PC-9 (cell line): ENCODE results near the gene LIPM. TPM values are rescaled to one million over a fixed set of nuclear protein-coding genes. Genes with fewer than 3 reads are reported as not detected.
A peak's percentile ranks its signal among the peaks of the same experiment; 100 is the strongest.

Source experiments
- BruUV-seq: library from RNA; stranded (reverse); fragments of 400-500 nt; replicated peaks from 2 replicates; lab custom pipeline; 2021; lab: Mats Ljungman, UMichigan
- CTCF ChIA-PET: fragments of 300-600 bp; sonication (Branson Sonifier 250); formaldehyde crosslinking; loops from one replicate; lab custom pipeline; 2022; ENCODE audit warnings: antibody characterized with exemption; lab: Charles Lee
- POLR2A ChIA-PET: fragments of 300-600 bp; sonication (Branson Sonifier 250); formaldehyde crosslinking; loops from one replicate; lab custom pipeline; 2022; ENCODE audit warnings: antibody characterized with exemption; ENCODE audit not compliant: unreplicated experiment; lab: Charles Lee
- DNase-seq, 2 experiments: peaks; one replicate each; pipeline versions ENCODE4 v3.0.0 to v3.0.0-alpha.2; 2015 to 2022; ENCODE audit warnings: mixed read lengths in 1 of 2
- H2AFZ ChIP-seq: fragments of 200-600 bp; sonication (generic); 2 replicates; pipeline ENCODE4 v1.8.1; 2017; ENCODE audit warnings: antibody characterized with exemption
- H3F3A ChIP-seq: fragments of 200-600 bp; sonication (generic); 2 replicates; pipeline ENCODE4 v1.8.1; 2017; ENCODE audit warnings: antibody characterized with exemption, mild to moderate bottlenecking, low read depth; ENCODE audit not compliant: insufficient read depth
- H3K27ac ChIP-seq: fragments of 200-600 bp; sonication (generic); 2 replicates; pipeline ENCODE4 v1.6.1; 2016; ENCODE audit warnings: mixed run types
- H3K27me3 ChIP-seq: fragments of 200-600 bp; sonication (generic); 2 replicates; pipeline ENCODE4 v1.6.1; 2016; ENCODE audit warnings: low read depth, mixed run types; ENCODE audit not compliant: insufficient read depth
- H3K36me3 ChIP-seq: fragments of 200-600 bp; sonication (generic); 2 replicates; pipeline ENCODE4 v1.6.1; 2016; ENCODE audit warnings: low read depth, mixed run types
- H3K4me1 ChIP-seq: fragments of 200-600 bp; sonication (generic); replicated peaks from 2 replicates; pipeline ENCODE4 v1.6.1; 2016; ENCODE audit warnings: mixed run types; ENCODE audit not compliant: insufficient read depth
- H3K4me2 ChIP-seq: fragments of 200-600 bp; sonication (generic); 2 replicates; pipeline ENCODE4 v1.6.1; 2017; ENCODE audit warnings: mixed run types
- H3K4me3 ChIP-seq: fragments of 200-600 bp; sonication (generic); 2 replicates; pipeline ENCODE4 v1.6.1; 2016; ENCODE audit warnings: mixed run types
- H3K79me2 ChIP-seq: fragments of 200-600 bp; sonication (generic); 2 replicates; pipeline ENCODE4 v1.6.1; 2017; ENCODE audit warnings: low read depth, mixed run types
- H3K9me2 ChIP-seq: fragments of 200-600 bp; sonication (generic); 2 replicates; pipeline ENCODE4 v1.8.1; 2017; ENCODE audit warnings: mild to moderate bottlenecking; ENCODE audit not compliant: insufficient read depth
- H3K9me3 ChIP-seq: fragments of 200-600 bp; sonication (generic); 2 replicates; pipeline ENCODE4 v1.8.1; 2016; ENCODE audit warnings: low read depth; ENCODE audit not compliant: insufficient read depth
- H4K20me1 ChIP-seq: fragments of 200-600 bp; sonication (generic); 2 replicates; pipeline ENCODE4 v1.8.1; 2017; ENCODE audit not compliant: insufficient read depth
- EZH2 ChIP-seq: fragments of 200-600 bp; sonication (generic); IDR thresholded peaks from 2 replicates; pipeline ENCODE4 v1.8.0; 2017; ENCODE audit warnings: antibody characterized with exemption, low read depth
- intact Hi-C: fragments of 100-400 bp; cut with micrococcal nuclease; formaldehyde crosslinking; loops from one replicate; pipeline ENCODE4 v1.10.0; 2022; ENCODE audit not compliant: unreplicated experiment
- total RNA-seq: library from RNA; stranded (reverse); gene quantifications from 2 replicates; pipeline ENCODE4 v1.2.3, GENCODE V29; 2021
- TF ChIP-seq, protein P1 (sequence below): fragments of 200-600 bp; sonication (generic); conservative IDR thresholded peaks from 2 replicates; pipeline ENCODE4 v1.6.1; 2017; ENCODE audit warnings: mixed run types, antibody characterized with exemption, mild to moderate bottlenecking, moderate library complexity

The LIPM gene
- total RNA-seq, 1 experiment from 2014 or later = not detected

DNA sequence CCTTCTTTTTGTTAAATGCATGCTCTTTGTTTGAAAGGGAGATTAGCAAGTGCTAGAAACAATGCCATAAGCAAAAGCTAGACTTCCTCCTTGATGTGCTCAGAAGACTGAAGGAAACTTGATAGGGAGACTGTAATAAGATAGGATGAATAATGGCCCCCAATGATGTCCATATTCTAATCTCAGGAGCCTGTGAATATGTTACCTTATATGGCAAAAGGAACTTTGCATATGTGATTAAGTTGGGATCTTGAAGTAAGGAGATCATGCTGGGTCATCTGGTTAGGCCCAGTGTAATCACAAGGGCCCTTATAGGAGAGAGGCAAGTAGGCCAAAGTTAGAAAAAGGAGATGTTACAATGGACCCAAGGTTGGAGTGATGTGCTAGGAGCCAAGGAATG lies 13.6 kb upstream of the LIPM start:
- no TSS peak for BruUV-seq
- CTCF ChIA-PET = no interaction called here
- intact Hi-C loops = no loop called here

DNA sequence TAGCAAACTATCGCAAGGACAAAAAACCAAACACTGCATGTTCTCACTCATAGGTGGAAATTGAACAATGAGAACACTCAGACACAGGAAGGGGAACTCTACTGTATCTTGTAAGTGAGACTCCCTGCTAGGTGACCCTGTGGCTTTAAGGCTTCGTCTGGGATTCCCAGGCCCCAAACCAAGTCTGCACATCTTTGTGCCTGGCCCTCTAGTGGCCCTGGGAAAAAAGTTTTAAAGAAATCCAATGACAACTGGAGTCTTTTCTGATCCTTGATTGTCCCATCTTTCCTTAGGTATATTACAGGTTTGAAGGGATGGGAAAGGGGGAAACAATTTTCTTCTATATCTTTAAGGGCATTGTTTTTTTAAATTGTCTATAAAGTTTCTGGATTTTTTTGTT lies 10.6 kb upstream of the LIPM start:
- Histone ChIP-seq H3K4me1 (peaks cover 20% of the 10 kb centered on the region), H3K79me2 (no peaks in the 10 kb centered on the region), H3K9me2 (no peaks in the 10 kb centered on the region), H3K36me3 (no peaks in the 10 kb centered on the region), H3K27ac (no peak overlapping the region), H3K9me3 (no peaks in the 10 kb centered on the region), H3K4me2 (no peak overlapping the region), H3K27me3 (no peaks in the 10 kb centered on the region), H3K4me3 (no peak overlapping the region), H2AFZ (no peak overlapping the region), H3F3A (no peaks in the 10 kb centered on the region), H4K20me1 (no peaks in the 10 kb centered on the region)
- CTCF ChIA-PET = interaction anchor here (0.7 kb wide), 1 partner anchor 195 kb away, joined by 3 read pairs; no protein-coding TSS in a partner anchor
- no TSS peak for BruUV-seq
- DNase-seq = no peak
- intact Hi-C loops = no loop called here
- POLR2A ChIA-PET = no interaction called here
- TF ChIP-seq, protein P1, sequence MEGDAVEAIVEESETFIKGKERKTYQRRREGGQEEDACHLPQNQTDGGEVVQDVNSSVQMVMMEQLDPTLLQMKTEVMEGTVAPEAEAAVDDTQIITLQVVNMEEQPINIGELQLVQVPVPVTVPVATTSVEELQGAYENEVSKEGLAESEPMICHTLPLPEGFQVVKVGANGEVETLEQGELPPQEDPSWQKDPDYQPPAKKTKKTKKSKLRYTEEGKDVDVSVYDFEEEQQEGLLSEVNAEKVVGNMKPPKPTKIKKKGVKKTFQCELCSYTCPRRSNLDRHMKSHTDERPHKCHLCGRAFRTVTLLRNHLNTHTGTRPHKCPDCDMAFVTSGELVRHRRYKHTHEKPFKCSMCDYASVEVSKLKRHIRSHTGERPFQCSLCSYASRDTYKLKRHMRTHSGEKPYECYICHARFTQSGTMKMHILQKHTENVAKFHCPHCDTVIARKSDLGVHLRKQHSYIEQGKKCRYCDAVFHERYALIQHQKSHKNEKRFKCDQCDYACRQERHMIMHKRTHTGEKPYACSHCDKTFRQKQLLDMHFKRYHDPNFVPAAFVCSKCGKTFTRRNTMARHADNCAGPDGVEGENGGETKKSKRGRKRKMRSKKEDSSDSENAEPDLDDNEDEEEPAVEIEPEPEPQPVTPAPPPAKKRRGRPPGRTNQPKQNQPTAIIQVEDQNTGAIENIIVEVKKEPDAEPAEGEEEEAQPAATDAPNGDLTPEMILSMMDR = peak; percentile 36; the same call in 1 of the 2 replicates
- TF ChIP-seq EZH2 = no peak

More for the DNA sequence above, 13.6 kb upstream of the LIPM start:
- TF ChIP-seq, protein P1 = no peak
- no peak for TF ChIP-seq EZH2
- H3K36me3 ChIP-seq = no peaks in the 10 kb centered on the region
- H3F3A ChIP-seq = no peaks in the 10 kb centered on the region
- no peak for DNase-seq
- H3K4me3 ChIP-seq = no peak overlapping the region
- POLR2A ChIA-PET = no interaction called here
- no peaks in the 10 kb centered on the region for H3K9me2 ChIP-seq
- H2AFZ ChIP-seq = no peak overlapping the region
- H3K4me2 ChIP-seq = no peak overlapping the region
- no peaks in the 10 kb centered on the region for H3K9me3 ChIP-seq
- no peaks in the 10 kb centered on the region for H3K27me3 ChIP-seq
- H3K4me1 ChIP-seq = peaks cover 17% of the 10 kb centered on the region
- no peaks in the 10 kb centered on the region for H4K20me1 ChIP-seq
- H3K27ac ChIP-seq = no peak overlapping the region
- H3K79me2 ChIP-seq = no peaks in the 10 kb centered on the region

DNA sequence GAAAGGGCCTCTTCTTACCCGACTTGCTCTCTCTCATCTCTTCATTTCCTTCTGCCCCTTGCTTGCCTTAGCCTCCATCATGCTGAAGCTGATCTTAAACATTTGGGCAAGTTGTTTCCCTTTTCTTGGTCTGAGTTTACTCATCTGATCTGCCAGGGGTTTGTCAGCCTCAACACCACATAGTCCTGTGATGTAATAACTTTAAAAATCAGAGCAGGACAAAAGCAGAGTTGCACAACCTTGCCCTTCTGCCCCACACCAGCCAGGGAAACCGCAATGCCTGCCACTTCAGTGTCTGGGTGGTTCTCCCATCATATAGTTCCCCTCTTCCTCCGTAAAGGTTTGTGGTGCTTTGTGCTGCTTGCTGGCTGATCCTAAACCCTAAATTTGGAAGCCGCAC lies 9.9 kb upstream of the LIPM start:
- TF ChIP-seq, protein P1 = no peak
- TF ChIP-seq EZH2 = no peak
- POLR2A ChIA-PET = no interaction called here
- peak overlapping the region; percentile 11; the same call in 1 of the 2 replicates for H3K4me2 ChIP-seq
- CTCF ChIA-PET = no interaction called here
- no peak overlapping the region for H3K27ac ChIP-seq
- no peaks in the 10 kb centered on the region for H3K9me3 ChIP-seq
- H3K9me2 ChIP-seq = no peaks in the 10 kb centered on the region
- no peaks in the 10 kb centered on the region for H3F3A ChIP-seq
- no peaks in the 10 kb centered on the region for H3K36me3 ChIP-seq
- no peaks in the 10 kb centered on the region for H4K20me1 ChIP-seq
- H3K4me1 ChIP-seq = peaks cover 20% of the 10 kb centered on the region
- intact Hi-C loops = no loop called here
- BruUV-seq = no TSS peak
- DNase-seq = peak in 1 of 2 experiments; percentile 27
- H2AFZ ChIP-seq = no peak overlapping the region
- no peaks in the 10 kb centered on the region for H3K27me3 ChIP-seq
- H3K79me2 ChIP-seq = no peaks in the 10 kb centered on the region
- no peak overlapping the region for H3K4me3 ChIP-seq
